A549 (cell line): ENCODE data around the gene ATRN. TPM values are rescaled to one million over a fixed set of nuclear protein-coding genes. Genes with fewer than 3 reads are reported as not detected.

Experiments used
- ATAC-seq, 2 experiments: fragments of 200-7000 bp in 1 of 2; fragments of >200 bp in 1 of 2; cut with Nextera tagmentation in 1 of 2; cut with Tn5 transposase in 1 of 2; 3 replicates each; pipeline versions ENCODE4 v1.8.0 to v1.9.1; 2018 to 2020; ENCODE audit warnings: mild to moderate bottlenecking in 1 of 2, moderate library complexity in 1 of 2
- CTCF ChIA-PET: fragments of 300-600 bp; sonication (Branson Sonifier 250); formaldehyde crosslinking; extraction: SDS; loops from one replicate; lab custom pipeline; 2021; ENCODE audit warnings: antibody characterized with exemption, inconsistent platforms; lab: Yijun Ruan, JAX
- POLR2A ChIA-PET: fragments of 350-600 bp; formaldehyde crosslinking; extraction: SDS; loops from one replicate; lab custom pipeline; 2021; ENCODE audit warnings: antibody characterized with exemption, inconsistent platforms; lab: Yijun Ruan, JAX
- DNase-seq, 2 experiments: peaks; one replicate each; pipeline versions ENCODE4 v3.0.0 to v3.0.0-alpha.2; 2011 to 2016; ENCODE audit warnings: low read depth in 1 of 2, low spot score in 1 of 2
- FAIRE-seq: peaks from 2 replicates; lab custom pipeline; 2011; peaks lifted over from hg19 to GRCh38; lab: Jason Lieb, UNC
- H3K27ac ChIP-seq, 2 experiments: fragments of >200 bp; sonication (Bioruptor Twin); formaldehyde crosslinking; 3 replicates each; pipeline ENCODE4 v1.5.1; 2016 to 2017
- H3K4me1 ChIP-seq: fragments of >200 bp; sonication (Bioruptor Twin); formaldehyde crosslinking; 3 replicates; pipeline ENCODE4 v1.6.1; 2016
- H3K4me2 ChIP-seq: fragments of >200 bp; sonication (Bioruptor Twin); formaldehyde crosslinking; 3 replicates; pipeline ENCODE4 v1.6.1; 2016
- H3K4me3 ChIP-seq: fragments of >200 bp; sonication (Bioruptor Twin); formaldehyde crosslinking; 3 replicates; pipeline ENCODE4 v1.5.1; 2016
- H3K9me3 ChIP-seq: fragments of >200 bp; sonication (Bioruptor Twin); formaldehyde crosslinking; 3 replicates; pipeline ENCODE4 v1.6.1; 2016
- BHLHE40 ChIP-seq: IDR thresholded peaks from 2 replicates; pipeline ENCODE4 v1.6.1; 2012; ENCODE audit warnings: low read depth, low read length, inconsistent platforms
- CBX2 ChIP-seq: fragments of 200-600 bp; sonication (generic); IDR thresholded peaks from 2 replicates; pipeline ENCODE4 v1.6.1; 2016; ENCODE audit warnings: low read depth, mild to moderate bottlenecking, borderline replicate concordance
- CEBPB ChIP-seq, 2 experiments: fragments of >200 bp in 1 of 2; sonication (Bioruptor Twin) in 1 of 2; formaldehyde crosslinking in 1 of 2; IDR thresholded peaks; 2 replicates each; pipeline ENCODE4 v1.6.1; 2012 to 2016
- CHD4 ChIP-seq: fragments of 200-600 bp; sonication (generic); IDR thresholded peaks from 2 replicates; pipeline ENCODE4 v1.6.1; 2016; ENCODE audit warnings: antibody characterized with exemption, mild to moderate bottlenecking, borderline replicate concordance
- EHF ChIP-seq: fragments of 250-450 bp; sonication (Bioruptor Pico); IDR thresholded peaks from 2 replicates; pipeline ENCODE4 v1.5.0; 2020; ENCODE audit warnings: mild to moderate bottlenecking
- FOSL2 ChIP-seq, 2 experiments: fragments of 450-650 bp in 1 of 2; fragments of >200 bp in 1 of 2; sonication (Bioruptor Twin) in 1 of 2; formaldehyde crosslinking; IDR thresholded peaks; 2 replicates each; pipeline versions ENCODE4 v1.5.0 to v1.6.1; 2016 to 2020; ENCODE audit warnings: mild to moderate bottlenecking in 1 of 2, moderate library complexity in 1 of 2
- GATA3 ChIP-seq: IDR thresholded peaks from 2 replicates; pipeline ENCODE4 v1.6.1; 2012; ENCODE audit warnings: borderline replicate concordance
- HOXA7 ChIP-seq: fragments of 250-450 bp; sonication (Bioruptor Pico); IDR thresholded peaks from 2 replicates; pipeline ENCODE4 v1.5.0; 2020; ENCODE audit warnings: mild to moderate bottlenecking, moderate library complexity
- KDM5A ChIP-seq: fragments of 200-600 bp; sonication (generic); IDR thresholded peaks from 2 replicates; pipeline ENCODE4 v1.6.1; 2016; ENCODE audit warnings: antibody characterized with exemption, mild to moderate bottlenecking
- MYC ChIP-seq: IDR thresholded peaks from 2 replicates; pipeline ENCODE4 v1.6.1; 2012; ENCODE audit warnings: mild to moderate bottlenecking, inconsistent platforms, low read length, improper control_type of control experiment, borderline replicate concordance
- RAD21 ChIP-seq, 2 experiments: fragments of >200 bp in 1 of 2; sonication (Bioruptor Twin) in 1 of 2; formaldehyde crosslinking in 1 of 2; IDR thresholded peaks in 1 of 2; conservative IDR thresholded peaks in 1 of 2; 2 replicates in 1 of 2; 3 replicates in 1 of 2; pipeline ENCODE4 v1.6.1; 2012 to 2018; ENCODE audit warnings: inconsistent platforms in 1 of 2
- RARB ChIP-seq: fragments of 250-450 bp; sonication (Bioruptor Pico); IDR thresholded peaks from 2 replicates; pipeline ENCODE4 v1.8.0; 2021; ENCODE audit warnings: mild to moderate bottlenecking, moderate library complexity
- RNF2 ChIP-seq: fragments of 200-600 bp; sonication (generic); IDR thresholded peaks from 2 replicates; pipeline ENCODE4 v1.6.1; 2016; ENCODE audit warnings: low read depth, mild to moderate bottlenecking, antibody characterized with exemption, moderate library complexity, borderline replicate concordance
- SREBF2 ChIP-seq: fragments of 450-650 bp; IDR thresholded peaks from 2 replicates; pipeline ENCODE4 v1.6.1; 2014; ENCODE audit warnings: mild to moderate bottlenecking, moderate library complexity
- TFCP2L1 ChIP-seq: fragments of 250-450 bp; sonication (Bioruptor Pico); IDR thresholded peaks from 2 replicates; pipeline ENCODE4 v1.5.0; 2021; ENCODE audit warnings: mild to moderate bottlenecking
- ZFP36 ChIP-seq: fragments of 450-650 bp; IDR thresholded peaks from 2 replicates; pipeline ENCODE4 v1.6.1; 2014; ENCODE audit warnings: borderline replicate concordance; ENCODE audit not compliant: partially characterized antibody
- ZNF302 ChIP-seq: fragments of 250-450 bp; sonication (Bioruptor Pico); IDR thresholded peaks from 2 replicates; pipeline ENCODE4 v1.9.0; 2021; ENCODE audit warnings: inconsistent platforms, mild to moderate bottlenecking, moderate library complexity
- ZSCAN20 ChIP-seq: fragments of 250-450 bp; sonication (Bioruptor Pico); IDR thresholded peaks from 2 replicates; pipeline ENCODE4 v1.8.0; 2022; ENCODE audit warnings: mild to moderate bottlenecking, moderate library complexity
- WGBS: methylation state at CpG from one replicate; pipeline ENCODE4 v1.1.6; 2017; ENCODE audit errors: missing lambda C conversion rate; 5-methylcytosine and 5-hydroxymethylcytosine counted together
- polyA plus RNA-seq, 4 experiments: library from polyadenylated mRNA; depleted of rRNA in 3 of 4; stranded (reverse); fragments of >200 nt; fragmentation: RNase III in 1 of 4; extraction: RNeasy Plus Mini Kit Qiagen cat#74134 plus additional on column Dnase treatment in 1 of 4; gene quantifications; 2 replicates in 3 of 4; 3 replicates in 1 of 4; pipeline ENCODE4 v1.2.3, GENCODE V29; 2011 to 2017
- TF ChIP-seq, protein P1 (sequence below): fragments of >200 bp; sonication (Bioruptor Twin); formaldehyde crosslinking; IDR thresholded peaks from 2 replicates; pipeline ENCODE4 v1.6.1; 2016
- TF ChIP-seq, protein P2 (sequence below): fragments of >200 bp; sonication (Bioruptor Twin); formaldehyde crosslinking; IDR thresholded peaks from 3 replicates; pipeline ENCODE4 v1.5.1; 2016
- TF ChIP-seq, protein P3 (sequence below): fragments of 450-650 bp; IDR thresholded peaks from 2 replicates; pipeline ENCODE4 v1.6.1; 2014; ENCODE audit warnings: antibody characterized with exemption
- TF ChIP-seq, protein P4 (sequence below): IDR thresholded peaks from 2 replicates; pipeline ENCODE4 v1.6.1; 2012
- TF ChIP-seq, protein P5 (sequence below): fragments of 250-450 bp; sonication (Bioruptor Pico); IDR thresholded peaks from 2 replicates; pipeline ENCODE4 v1.5.0; 2021; ENCODE audit warnings: mild to moderate bottlenecking, moderate library complexity, borderline replicate concordance

ATRN gene
- polyA plus RNA-seq, 2 of the 4 experiments (the other 2 are of a cell fraction), result 21.3 to 58.7 TPM

DNA sequence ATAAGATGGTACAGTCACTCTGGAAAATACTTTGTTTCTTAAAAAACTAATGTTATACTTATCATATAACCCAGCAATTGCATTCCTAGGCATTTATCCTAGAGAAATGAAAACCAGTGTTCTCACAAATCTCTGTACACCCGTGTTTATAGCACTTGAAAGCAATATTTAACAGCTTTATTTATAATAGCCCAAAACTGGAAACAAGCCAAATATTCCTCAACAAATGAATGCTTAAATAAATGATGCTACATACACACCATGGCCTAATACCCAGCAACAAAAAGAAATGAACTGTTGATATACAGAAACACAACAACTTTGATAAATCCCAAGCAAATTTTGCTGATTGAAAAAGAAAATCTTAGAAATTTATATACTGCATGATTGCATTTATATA is 141.1 kb downstream of the ATRN start:
- Histone ChIP-seq H3K4me2 (no peak overlapping the region), H3K9me3 (no peaks in the 10 kb centered on the region), H3K4me3 (no peak overlapping the region), H3K4me1 (no peaks in the 10 kb centered on the region), H3K27ac (no peak overlapping the region)
- ChIA-PET CTCF (interaction anchor here (0.6 to 1.5 kb wide), 5 partner anchors 9 to 558 kb away, joined by 3 to 5 read pairs (median 3); no protein-coding TSS in a partner anchor), POLR2A (no interaction called here)
- TF ChIP-seq GATA3 (no peak), KDM5A (no peak), RNF2 (no peak), RARB (CRISPR knock-in tag) (no peak), CEBPB (IDR thresholded peaks at IDR 0.05) (no peak), TFCP2L1 (no peak), ZFP36 (no peak), FOSL2 (IDR thresholded peaks at IDR 0.05) (no peak), FOSL2 (CRISPR knock-in tag; IDR thresholded peaks at IDR 0.05) (no peak), HOXA7 (CRISPR knock-in tag) (no peak), CHD4 (no peak)
- TF ChIP-seq, protein P1, sequence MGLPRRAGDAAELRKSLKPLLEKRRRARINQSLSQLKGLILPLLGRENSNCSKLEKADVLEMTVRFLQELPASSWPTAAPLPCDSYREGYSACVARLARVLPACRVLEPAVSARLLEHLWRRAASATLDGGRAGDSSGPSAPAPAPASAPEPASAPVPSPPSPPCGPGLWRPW, result no peak
- TF ChIP-seq, protein P2, sequence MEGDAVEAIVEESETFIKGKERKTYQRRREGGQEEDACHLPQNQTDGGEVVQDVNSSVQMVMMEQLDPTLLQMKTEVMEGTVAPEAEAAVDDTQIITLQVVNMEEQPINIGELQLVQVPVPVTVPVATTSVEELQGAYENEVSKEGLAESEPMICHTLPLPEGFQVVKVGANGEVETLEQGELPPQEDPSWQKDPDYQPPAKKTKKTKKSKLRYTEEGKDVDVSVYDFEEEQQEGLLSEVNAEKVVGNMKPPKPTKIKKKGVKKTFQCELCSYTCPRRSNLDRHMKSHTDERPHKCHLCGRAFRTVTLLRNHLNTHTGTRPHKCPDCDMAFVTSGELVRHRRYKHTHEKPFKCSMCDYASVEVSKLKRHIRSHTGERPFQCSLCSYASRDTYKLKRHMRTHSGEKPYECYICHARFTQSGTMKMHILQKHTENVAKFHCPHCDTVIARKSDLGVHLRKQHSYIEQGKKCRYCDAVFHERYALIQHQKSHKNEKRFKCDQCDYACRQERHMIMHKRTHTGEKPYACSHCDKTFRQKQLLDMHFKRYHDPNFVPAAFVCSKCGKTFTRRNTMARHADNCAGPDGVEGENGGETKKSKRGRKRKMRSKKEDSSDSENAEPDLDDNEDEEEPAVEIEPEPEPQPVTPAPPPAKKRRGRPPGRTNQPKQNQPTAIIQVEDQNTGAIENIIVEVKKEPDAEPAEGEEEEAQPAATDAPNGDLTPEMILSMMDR, result no peak
- TF ChIP-seq, protein P3, sequence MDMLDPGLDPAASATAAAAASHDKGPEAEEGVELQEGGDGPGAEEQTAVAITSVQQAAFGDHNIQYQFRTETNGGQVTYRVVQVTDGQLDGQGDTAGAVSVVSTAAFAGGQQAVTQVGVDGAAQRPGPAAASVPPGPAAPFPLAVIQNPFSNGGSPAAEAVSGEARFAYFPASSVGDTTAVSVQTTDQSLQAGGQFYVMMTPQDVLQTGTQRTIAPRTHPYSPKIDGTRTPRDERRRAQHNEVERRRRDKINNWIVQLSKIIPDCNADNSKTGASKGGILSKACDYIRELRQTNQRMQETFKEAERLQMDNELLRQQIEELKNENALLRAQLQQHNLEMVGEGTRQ, result no peak
- FAIRE-seq, result no peak
- WGBS, result 44% methylated on average over 1 of the region's 1 CpG
- ATAC-seq, result no peak
- no peak for DNase-seq

DNA sequence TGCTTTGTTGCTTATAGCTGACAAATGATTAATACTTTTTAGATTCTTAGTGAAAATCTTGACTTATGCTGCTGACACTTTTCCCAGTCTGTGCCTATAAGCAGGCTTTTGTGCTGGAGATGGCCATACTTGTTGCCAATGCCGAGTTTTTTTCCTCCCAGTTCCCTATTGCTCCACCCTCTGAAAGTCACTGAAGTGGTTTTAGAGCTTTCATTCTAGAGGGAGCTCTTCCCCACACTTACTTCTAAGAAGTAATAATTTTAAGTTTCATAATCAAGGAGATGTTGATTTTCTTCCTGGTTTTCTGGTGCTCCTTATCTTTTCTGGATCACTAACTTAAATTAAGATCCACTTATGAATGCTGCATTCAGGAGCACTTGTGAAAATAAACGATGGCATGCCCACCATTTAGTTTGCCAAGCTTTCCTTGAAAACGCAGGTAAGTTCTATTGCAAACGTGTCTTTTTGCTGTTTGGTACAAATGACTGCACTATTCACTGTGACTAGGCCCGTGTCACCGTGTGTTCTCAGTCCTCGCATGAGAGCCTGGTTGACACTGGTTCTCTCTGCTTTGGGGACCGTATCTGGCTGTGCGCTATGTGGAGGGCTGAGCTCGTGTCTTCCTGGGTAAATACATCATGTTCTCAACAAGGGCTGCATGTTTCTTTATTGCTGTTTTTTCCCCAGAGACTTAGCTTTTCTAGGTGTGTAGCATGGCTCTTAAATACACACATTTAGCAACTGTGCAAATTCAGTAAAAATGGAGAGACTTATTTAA is 142.2 kb downstream of the ATRN start:
- ATAC-seq (peak in 1 of 2 experiments; percentile 43; a peak in 1 of 6 replicates), DNase-seq (peak in 1 of 2 experiments; percentile 20), FAIRE-seq (no peak)
- Histone ChIP-seq H3K4me3 (no peak overlapping the region), H3K4me1 (no peaks in the 10 kb centered on the region), H3K9me3 (no peaks in the 10 kb centered on the region), H3K4me2 (no peak overlapping the region), H3K27ac (no peak overlapping the region)
- no peak for TF ChIP-seq SREBF2
- TF ChIP-seq, protein P2, result 0 out of 3 replicates have a peak, but pooled peaks have one; percentile 12
- ChIA-PET POLR2A (no interaction called here), CTCF (interaction anchor here (0.7 to 1.9 kb wide), 9 partner anchors 10 to 139 kb away, joined by 3 to 8 read pairs (median 3); no protein-coding TSS in a partner anchor)
- 90% methylated on average over 10 of the region's 10 CpGs for WGBS

DNA sequence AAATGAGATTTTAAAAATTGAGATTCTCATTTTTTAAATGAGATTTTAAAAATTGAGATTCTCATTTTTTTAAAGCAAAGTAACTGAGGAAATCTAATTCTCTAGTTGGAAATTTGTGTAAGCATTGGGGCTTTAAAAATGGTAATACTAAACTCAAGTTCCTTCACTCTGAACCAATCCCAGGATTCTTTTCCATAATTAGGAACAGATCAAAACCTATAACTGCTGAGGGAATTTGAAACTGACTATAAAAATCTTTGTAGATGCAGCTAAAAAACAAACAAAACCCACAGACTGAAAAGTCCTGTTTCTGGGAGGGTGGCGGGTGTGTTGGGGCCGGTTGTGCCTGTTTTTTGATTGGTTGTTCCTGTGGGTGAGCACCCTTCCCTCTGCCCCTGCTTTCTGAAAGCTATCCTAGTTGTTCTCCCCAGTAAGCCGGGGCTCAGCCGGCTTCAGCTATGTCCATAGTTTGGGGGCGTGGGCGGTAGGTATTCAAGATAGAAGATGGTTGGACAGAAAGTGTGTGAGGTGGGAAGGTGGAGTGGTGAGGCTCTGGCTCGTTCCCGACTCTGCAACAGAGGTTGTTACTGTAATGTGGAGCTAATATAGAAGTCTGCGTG is 143.1 kb downstream of the ATRN start:
- no peak overlapping the region for H3K4me2 ChIP-seq
- no peaks in the 10 kb centered on the region for H3K9me3 ChIP-seq
- TF ChIP-seq GATA3 (no peak), EHF (CRISPR knock-in tag) (no peak), MYC (no peak), CBX2 (no peak), BHLHE40 (no peak), RAD21 (conservative IDR thresholded peaks at IDR 0.05 in 1 of 2, IDR thresholded peaks at IDR 0.05 in 1 of 2) (no peak), ZSCAN20 (CRISPR knock-in tag) (no peak), CEBPB (IDR thresholded peaks at IDR 0.05) (no peak), ZNF302 (CRISPR knock-in tag) (no peak), RNF2 (no peak)
- TF ChIP-seq, protein P4, sequence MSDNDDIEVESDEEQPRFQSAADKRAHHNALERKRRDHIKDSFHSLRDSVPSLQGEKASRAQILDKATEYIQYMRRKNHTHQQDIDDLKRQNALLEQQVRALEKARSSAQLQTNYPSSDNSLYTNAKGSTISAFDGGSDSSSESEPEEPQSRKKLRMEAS, result no peak
- TF ChIP-seq, protein P5, sequence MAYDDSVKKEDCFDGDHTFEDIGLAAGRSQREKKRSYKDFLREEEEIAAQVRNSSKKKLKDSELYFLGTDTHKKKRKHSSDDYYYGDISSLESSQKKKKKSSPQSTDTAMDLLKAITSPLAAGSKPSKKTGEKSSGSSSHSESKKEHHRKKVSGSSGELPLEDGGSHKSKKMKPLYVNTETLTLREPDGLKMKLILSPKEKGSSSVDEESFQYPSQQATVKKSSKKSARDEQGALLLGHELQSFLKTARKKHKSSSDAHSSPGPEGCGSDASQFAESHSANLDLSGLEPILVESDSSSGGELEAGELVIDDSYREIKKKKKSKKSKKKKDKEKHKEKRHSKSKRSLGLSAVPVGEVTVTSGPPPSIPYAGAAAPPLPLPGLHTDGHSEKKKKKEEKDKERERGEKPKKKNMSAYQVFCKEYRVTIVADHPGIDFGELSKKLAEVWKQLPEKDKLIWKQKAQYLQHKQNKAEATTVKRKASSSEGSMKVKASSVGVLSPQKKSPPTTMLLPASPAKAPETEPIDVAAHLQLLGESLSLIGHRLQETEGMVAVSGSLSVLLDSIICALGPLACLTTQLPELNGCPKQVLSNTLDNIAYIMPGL (CRISPR knock-in tag), result no peak

More for the DNA sequence above, 143.1 kb downstream of the ATRN start:
- WGBS, result 95% methylated on average over 9 of the region's 9 CpGs
- Histone ChIP-seq H3K27ac (no peak overlapping the region), H3K4me1 (no peaks in the 10 kb centered on the region), H3K4me3 (no peak overlapping the region)
- DNase-seq, result no peak
- POLR2A ChIA-PET, result no interaction called here
- ATAC-seq, result no peak
- CTCF ChIA-PET, result interaction anchor here (1.0 to 1.9 kb wide), 3 partner anchors 11 to 17 kb away, joined by 3 to 8 read pairs (median 4); no protein-coding TSS in a partner anchor
- no peak for FAIRE-seq
